H9 (cell line): ENCODE measurements around the gene RECQL. TPM values are rescaled to one million over a fixed set of nuclear protein-coding genes. Genes with fewer than 3 reads are reported as not detected.

Experiments
- DNase-seq: peaks from one replicate; pipeline ENCODE4 v3.0.0-alpha.2; 2017
- H2AFZ ChIP-seq: one replicate; pipeline ENCODE4 v1.6.1; 2013; ENCODE audit warnings: mild to moderate bottlenecking, low read length, control low read depth, moderate library complexity
- H2AK5ac ChIP-seq: 2 replicates; pipeline ENCODE4 v1.6.1; 2013; ENCODE audit warnings: low read length, control low read depth, mixed read lengths; ENCODE audit not compliant: insufficient read length
- H2BK120ac ChIP-seq: one replicate; pipeline ENCODE4 v1.6.1; 2013; ENCODE audit warnings: low read depth, mild to moderate bottlenecking, low read length, control low read depth, inconsistent platforms; ENCODE audit not compliant: poor library complexity, severe bottlenecking
- H2BK12ac ChIP-seq: 2 replicates; pipeline ENCODE4 v1.6.1; 2013; ENCODE audit warnings: low read length, control low read depth, mixed read lengths, low read depth; ENCODE audit not compliant: insufficient read length
- H2BK15ac ChIP-seq: 2 replicates; pipeline ENCODE4 v1.6.1; 2013; ENCODE audit warnings: low read depth, low read length, control low read depth
- H2BK20ac ChIP-seq: one replicate; pipeline ENCODE4 v1.6.1; 2013; ENCODE audit warnings: low read depth, mild to moderate bottlenecking, low read length, control low read depth, inconsistent platforms; ENCODE audit not compliant: poor library complexity, severe bottlenecking
- H2BK5ac ChIP-seq: 2 replicates; pipeline ENCODE4 v1.6.1; 2013; ENCODE audit warnings: low read length, control low read depth, mixed read lengths; ENCODE audit not compliant: insufficient read length
- H3K14ac ChIP-seq: 2 replicates; pipeline ENCODE4 v1.6.1; 2013; ENCODE audit warnings: low read length, control low read depth; ENCODE audit not compliant: insufficient read depth
- H3K18ac ChIP-seq: 2 replicates; pipeline ENCODE4 v1.6.1; 2013; ENCODE audit warnings: low read depth, mild to moderate bottlenecking, mixed read lengths, low read length, control low read depth; ENCODE audit not compliant: insufficient read length
- H3K23ac ChIP-seq: 2 replicates; pipeline ENCODE4 v1.6.1; 2013; ENCODE audit warnings: low read length, control low read depth, mixed read lengths, low read depth; ENCODE audit not compliant: insufficient read length
- H3K23me2 ChIP-seq: 2 replicates; pipeline ENCODE4 v1.6.1; 2013; ENCODE audit warnings: low read depth, mild to moderate bottlenecking, mixed read lengths, low read length, control low read depth; ENCODE audit not compliant: insufficient read length, poor library complexity, severe bottlenecking
- H3K27ac ChIP-seq: 2 replicates; pipeline ENCODE4 v1.5.1; 2013; ENCODE audit warnings: low read length, control low read depth, mixed read lengths, low read depth; ENCODE audit not compliant: insufficient read length
- H3K27me3 ChIP-seq: 2 replicates; pipeline ENCODE4 v1.6.1; 2013; ENCODE audit warnings: low read length, control low read depth, inconsistent platforms; ENCODE audit not compliant: insufficient read depth
- H3K4ac ChIP-seq: 2 replicates; pipeline ENCODE4 v1.6.1; 2013; ENCODE audit warnings: low read depth, mild to moderate bottlenecking, control low read depth, inconsistent platforms, low read length, moderate library complexity
- H3K4me1 ChIP-seq: 2 replicates; pipeline ENCODE4 v1.6.1; 2013; ENCODE audit warnings: low read length, control low read depth, inconsistent platforms; ENCODE audit not compliant: insufficient read depth
- H3K4me2 ChIP-seq: 2 replicates; pipeline ENCODE4 v1.6.1; 2013; ENCODE audit warnings: low read length, control low read depth, mixed read lengths; ENCODE audit not compliant: insufficient read length, insufficient read depth
- H3K56ac ChIP-seq: 2 replicates; pipeline ENCODE4 v1.6.1; 2013; ENCODE audit warnings: low read depth, mild to moderate bottlenecking, mixed read lengths, low read length, control low read depth; ENCODE audit not compliant: insufficient read length
- H3K79me1 ChIP-seq: 2 replicates; pipeline ENCODE4 v1.6.1; 2013; ENCODE audit warnings: low read depth, mild to moderate bottlenecking, moderate library complexity, low read length, control low read depth, inconsistent platforms; ENCODE audit not compliant: insufficient read depth, poor library complexity, severe bottlenecking
- H3K79me2 ChIP-seq: 2 replicates; pipeline ENCODE4 v1.6.1; 2013; ENCODE audit warnings: low read length, control low read depth, inconsistent platforms; ENCODE audit not compliant: insufficient read depth
- H3K9ac ChIP-seq: 2 replicates; pipeline ENCODE4 v1.6.1; 2013; ENCODE audit warnings: low read length, control low read depth, mixed read lengths; ENCODE audit not compliant: insufficient read length; ENCODE audit errors: extremely low read depth
- H3K9me3 ChIP-seq: one replicate; pipeline ENCODE4 v1.6.1; 2013; ENCODE audit warnings: low read depth, low read length, inconsistent platforms; ENCODE audit not compliant: control insufficient read depth
- H3T11ph ChIP-seq: one replicate; pipeline ENCODE4 v1.6.1; 2013; ENCODE audit warnings: mild to moderate bottlenecking, low read length, control low read depth, inconsistent platforms
- H4K20me1 ChIP-seq: one replicate; pipeline ENCODE4 v1.6.1; 2013; ENCODE audit not compliant: control insufficient read depth, insufficient read length, insufficient read depth
- H4K5ac ChIP-seq: 2 replicates; pipeline ENCODE4 v1.6.1; 2013; ENCODE audit warnings: low read depth, mild to moderate bottlenecking, mixed read lengths, low read length, control low read depth; ENCODE audit not compliant: insufficient read length
- H4K8ac ChIP-seq: replicated peaks from 2 replicates; pipeline ENCODE4 v1.6.1; 2013; ENCODE audit warnings: low read length, control low read depth, mixed read lengths, low read depth; ENCODE audit not compliant: insufficient read length
- H4K91ac ChIP-seq: 2 replicates; pipeline ENCODE4 v1.6.1; 2013; ENCODE audit warnings: low read depth, mild to moderate bottlenecking, moderate library complexity, mixed read lengths, low read length, control low read depth; ENCODE audit not compliant: insufficient read length
- H3K27ac Mint-ChIP-seq, 3 experiments: 2 replicates in 2 of 3; 3 replicates in 1 of 3; pipeline ENCODE4 v1.8.0; 2020 to 2021; ENCODE audit warnings: mixed read lengths in 3 of 3, mild to moderate bottlenecking in 1 of 3, moderate library complexity in 1 of 3
- H3K27me3 Mint-ChIP-seq: 2 replicates; pipeline ENCODE4 v1.8.0; 2021; ENCODE audit warnings: low read depth, mild to moderate bottlenecking, moderate library complexity, mixed read lengths
- H3K36me3 Mint-ChIP-seq, 3 experiments: 2 replicates in 2 of 3; 3 replicates in 1 of 3; pipeline ENCODE4 v1.8.0; 2020 to 2021; ENCODE audit warnings: low read depth in 3 of 3, mixed read lengths in 3 of 3; ENCODE audit not compliant: insufficient read depth in 1 of 3
- H3K4me1 Mint-ChIP-seq, 2 experiments: 2 replicates each; pipeline ENCODE4 v1.8.0; 2020; ENCODE audit warnings: mixed read lengths in 2 of 2
- H3K4me3 Mint-ChIP-seq, 2 experiments: 2 replicates in 1 of 2; 3 replicates in 1 of 2; pipeline ENCODE4 v1.8.0; 2020 to 2021; ENCODE audit warnings: mild to moderate bottlenecking in 2 of 2, mixed read lengths in 2 of 2, moderate library complexity in 1 of 2
- H3K9me3 Mint-ChIP-seq, 2 experiments: 2 replicates in 1 of 2; 3 replicates in 1 of 2; pipeline ENCODE4 v1.8.0; 2020; ENCODE audit warnings: mild to moderate bottlenecking in 2 of 2, mixed read lengths in 2 of 2, moderate library complexity in 1 of 2
- CTCF ChIP-seq: fragments of 200-600 bp; sonication (generic); conservative IDR thresholded peaks from 3 replicates; pipeline ENCODE4 v1.8.0; 2021; ENCODE audit warnings: antibody characterized with exemption, mild to moderate bottlenecking
- WGBS: extraction: QIAGEN DNeasy Blood & Tissue Kit; methylation state at CpG from one replicate; pipeline ENCODE4 v1.1.7; 2013; ENCODE audit warnings: missing lambda C conversion rate, low lambda C conversion rate, mixed read lengths; ENCODE audit not compliant: insufficient read length; ENCODE audit errors: extremely low coverage; 5-methylcytosine and 5-hydroxymethylcytosine counted together
- long read RNA-seq: library from polyadenylated mRNA; unstranded; transcript quantifications from one replicate; pipeline ENCODE4 v2.0.0, GENCODE V29; 2020
- total RNA-seq: library from RNA; stranded (reverse); gene quantifications from 2 replicates; pipeline ENCODE4 v1.2.1, GENCODE V29; 2021

Gene RECQL
- total RNA-seq: 41.0 and 42.9 TPM in 2 replicates
- long read RNA-seq, transcript RECQL-204 (15 exons, 3,702 nt): major isoform, 128 of 399 reads
- long read RNA-seq, transcript RECQL-203 (16 exons, 2,572 nt): minor isoform, 82 of 399 reads
- long read RNA-seq, partial matches to known transcripts: 10 of 399 reads
- long read RNA-seq, other reads (novel, unspliced or antisense): 179 of 399 reads

- Histone ChIP-seq H3K56ac (no peak within 1 kb of the TSS), H4K20me1 (peaks cover 2% of the 10 kb centered on the region), H3K27me3 (no peaks in the 10 kb centered on the region), H3K23me2 (peaks cover 10% of the 10 kb centered on the region), H3K79me1 (peaks cover 3% of the 10 kb centered on the region), H3K9ac (peak within 1 kb of the TSS; percentile 96), H3K23ac (no peak within 1 kb of the TSS), H3K4me2 (peak within 1 kb of the TSS; percentile 87), H3T11ph (no peak within 1 kb of the TSS), H2AFZ (no peak within 1 kb of the TSS), H4K8ac (no peak within 1 kb of the TSS), H3K9me3 (no peaks in the 10 kb centered on the region), H2BK20ac (no peak within 1 kb of the TSS), H3K14ac (peak within 1 kb of the TSS; percentile 91), H2AK5ac (no peak within 1 kb of the TSS), H2BK5ac (no peak within 1 kb of the TSS), H4K91ac (no peak within 1 kb of the TSS), H3K79me2 (peaks cover 13% of the 10 kb centered on the region; the same call in 1 of the 2 replicates), H2BK120ac (no peak within 1 kb of the TSS), H3K4me1 (no peaks in the 10 kb centered on the region), H4K5ac (no peak within 1 kb of the TSS), H2BK15ac (no peak within 1 kb of the TSS), H3K4ac (no peak within 1 kb of the TSS; the same call in 1 of the 2 replicates), H2BK12ac (no peak within 1 kb of the TSS), H3K18ac (peak within 1 kb of the TSS; percentile 79), H3K27ac (peak within 1 kb of the TSS; percentile 6)
- WGBS: no CpG with 5 or more reads among the region's 61 CpGs
- Mint-ChIP-seq H3K9me3 (no peaks in the 10 kb centered on the region), H3K36me3 (peaks cover 2 to 22% (median 20%) of the 10 kb centered on the region in 3 experiments; a peak in 5 of 7 replicates), H3K4me3 (no peak within 1 kb of the TSS), H3K27ac (peak within 1 kb of the TSS in 1 of 3 experiments; percentile 57; a peak in 5 of 7 replicates), H3K4me1 (peaks cover 10 to 12% of the 10 kb centered on the region in 2 experiments), H3K27me3 (no peaks in the 10 kb centered on the region)
- DNase-seq: peak; percentile 98
- TF ChIP-seq CTCF: no peak
These were observed at the start of gene RECQL, which contains the start of gene GOLT1B for GRCh38 chr12:21501258-21502163. Gene RECQL, minus strand, starts transcription at chr12:21501635. Its CDS starts 2,065 bp downstream, at chr12:21499570. Gene GOLT1B, plus strand, starts transcription at chr12:21501789. Its CDS starts 135 bp downstream, at chr12:21501924.
